ENCODE data around the gene CDS2. TPM values are rescaled to one million over a fixed set of nuclear protein-coding genes. Genes with fewer than 3 reads are reported as not detected.
A peak's percentile ranks its signal among the peaks of the same experiment; 100 is the strongest.

CDS2 gene
- polyA plus RNA-seq, 2 of the 4 experiments (the other 2 are of a cell fraction) = 44.0 to 106 TPM

- peak overlapping the region in 1 of 2 experiments; percentile 22; a peak in 1 of 6 replicates for H3K27ac ChIP-seq
- H3K4me3 ChIP-seq = no peak overlapping the region
- H3K4me1 ChIP-seq = peaks cover 37% of the 10 kb centered on the region
- whole genome bisulfite sequencing (ENCODE audit: missing lambda C conversion rate) = 75% methylated on average over 4 of the region's 4 CpGs
- DNase-seq (ENCODE audit: low read depth in 1 of 2, low spot score in 1 of 2) (peak in 1 of 2 experiments; percentile 27), FAIRE-seq (no peak), ATAC-seq (peak; percentile 37 to 43; a peak in 2 of 6 replicates)
- POLR2A ChIA-PET = interaction anchor here (1.4 kb wide), 1 partner anchor 30 kb away, joined by 5 read pairs; the partner anchor contains the start of gene CDS2
- no peaks in the 10 kb centered on the region for H3K9me3 ChIP-seq
- TF ChIP-seq TFCP2L1 (CRISPR knock-in tag; IDR thresholded peaks at IDR 0.05) (no peak), MAFK (IDR thresholded peaks at IDR 0.05; ENCODE audit: partially characterized antibody) (no peak), HDAC2 (IDR thresholded peaks at IDR 0.05) (no peak), RCOR1 (IDR thresholded peaks at IDR 0.05; ENCODE audit: low read depth, low read length) (no peak), ATOH8 (CRISPR knock-in tag; IDR thresholded peaks at IDR 0.05; ENCODE audit: low read depth) (no peak), ZNF302 (CRISPR knock-in tag; IDR thresholded peaks at IDR 0.05) (no peak), CHD2 (IDR thresholded peaks at IDR 0.05; ENCODE audit: low read length, partially characterized antibody) (no peak), CBX2 (IDR thresholded peaks at IDR 0.05; ENCODE audit: borderline replicate concordance, low read depth) (no peak), KDM1A (IDR thresholded peaks at IDR 0.05; ENCODE audit: low read depth) (no peak), MYC (IDR thresholded peaks at IDR 0.05; ENCODE audit: borderline replicate concordance, low read length) (no peak)
- H3K4me2 ChIP-seq = peak overlapping the region; percentile 7; the same call in 2 of the 3 replicates
- CTCF ChIA-PET = interaction anchor here (0.6 to 5.6 kb wide), 10 partner anchors 9 to 138 kb away, joined by 3 to 43 read pairs (median 5); partner anchors contain the start of gene CDS2
Measured at GRCh38 chr20:5156675-5157448, 30.1 kb downstream of the CDS2 start.

GRCh38 chr20:5159928-5160327 lies 33.1 kb downstream of the CDS2 start:
- no peak for FAIRE-seq
- ATAC-seq = no peak
- Histone ChIP-seq H3K4me2 (no peak overlapping the region), H3K4me1 (peaks cover 23% of the 10 kb centered on the region), H3K4me3 (no peak overlapping the region), H3K27ac (peak overlapping the region in 1 of 2 experiments; percentile 39; a peak in 2 of 6 replicates), H3K9me3 (no peaks in the 10 kb centered on the region)
- ChIA-PET CTCF (no interaction called here), POLR2A (no interaction called here)
- TF ChIP-seq POLR2AphosphoS2 (conservative IDR thresholded peaks at IDR 0.05; ENCODE audit: low read length) (no peak), CBX2 (IDR thresholded peaks at IDR 0.05; ENCODE audit: borderline replicate concordance, low read depth) (no peak), CHD2 (IDR thresholded peaks at IDR 0.05; ENCODE audit: low read length, partially characterized antibody) (no peak), FOSL2 (IDR thresholded peaks at IDR 0.05) (no peak), FOSL2 (CRISPR knock-in tag; IDR thresholded peaks at IDR 0.05) (no peak), REST (IDR thresholded peaks at IDR 0.05) (no peak), SMC3 (IDR thresholded peaks at IDR 0.05) (no peak), ESRRA (IDR thresholded peaks at IDR 0.05; ENCODE audit: borderline replicate concordance, low read length) (no peak)
- no peak for DNase-seq (ENCODE audit: low read depth in 1 of 2, low spot score in 1 of 2)
- 90% methylated on average over 3 of the region's 3 CpGs for WGBS (ENCODE audit: missing lambda C conversion rate)

- H3K27ac ChIP-seq = peak overlapping the region; percentile 28 to 32; a peak in 5 of 6 replicates
- no peak for ATAC-seq
Measured at GRCh38 chr20:5160882-5161281, 34.1 kb downstream of the CDS2 start.

More at GRCh38 chr20:5160882-5161281, 34.1 kb downstream of the CDS2 start:
- FAIRE-seq = peak; percentile 84
- H3K4me3 ChIP-seq = no peak overlapping the region
- H3K4me1 ChIP-seq = peaks cover 19% of the 10 kb centered on the region
- ChIA-PET CTCF (interaction anchor here (0.8 to 1.7 kb wide), 4 partner anchors 9 to 44 kb away, joined by 3 to 4 read pairs (median 3); partner anchors contain the start of gene CDS2), POLR2A (no interaction called here)
- H3K9me3 ChIP-seq = no peaks in the 10 kb centered on the region
- DNase-seq (ENCODE audit: low read depth in 1 of 2, low spot score in 1 of 2) = no peak
- TF ChIP-seq RARB (CRISPR knock-in tag; IDR thresholded peaks at IDR 0.05) = no peak
- peak; percentile 95 for TF ChIP-seq MAFK (IDR thresholded peaks at IDR 0.05; ENCODE audit: partially characterized antibody)
- TF ChIP-seq NFE2L2 (conservative IDR thresholded peaks at IDR 0.05; ENCODE audit: low read length) = peak; percentile 84
- H3K4me2 ChIP-seq = peak overlapping the region; percentile 8; the same call in 1 of the 3 replicates
